COR-L47 (cell line): ENCODE data around the gene SPTB.

Source experiments
- DNase-seq: peaks from one replicate; lab custom pipeline; 2025; lab: John Stamatoyannopoulos, UW

Gene SPTB

GRCh38 chr14:64885559-64885958, 5.9 kb upstream of the SPTB start:
- DNase-seq = no peak

- DNase-seq = peak; percentile 67
Observed at GRCh38 chr14:64880221-64881121, 764 bp upstream of the SPTB start.

- DNase-seq = peak; percentile 48
Observed at GRCh38 chr14:64878837-64879634, 671 bp downstream of the SPTB start.

GRCh38 chr14:64877846-64878245, 1.9 kb downstream of the SPTB start:
- DNase-seq = no peak

- no peak for DNase-seq
Observed at GRCh38 chr14:64875350-64875749, 4.4 kb downstream of the SPTB start.

GRCh38 chr14:64873506-64874219, 6.0 kb downstream of the SPTB start:
- no peak for DNase-seq

- no peak for DNase-seq
Observed at GRCh38 chr14:64871344-64871743, 8.4 kb downstream of the SPTB start.

GRCh38 chr14:64870160-64870559, 9.5 kb downstream of the SPTB start:
- no peak for DNase-seq

- no peak for DNase-seq
Observed at GRCh38 chr14:64868841-64869240, 10.9 kb downstream of the SPTB start.

GRCh38 chr14:64868379-64868778, 11.3 kb downstream of the SPTB start:
- no peak for DNase-seq

GRCh38 chr14:64867182-64867581, 12.5 kb downstream of the SPTB start:
- DNase-seq = no peak

GRCh38 chr14:64865992-64866391, 13.7 kb downstream of the SPTB start:
- DNase-seq = no peak

GRCh38 chr14:64865109-64865508, 14.6 kb downstream of the SPTB start:
- DNase-seq = no peak

- no peak for DNase-seq
Observed at GRCh38 chr14:64864258-64864657, 15.4 kb downstream of the SPTB start.

GRCh38 chr14:64861916-64862315, 17.8 kb downstream of the SPTB start:
- no peak for DNase-seq

- no peak for DNase-seq
Observed at GRCh38 chr14:64860039-64860438, 19.7 kb downstream of the SPTB start.

- DNase-seq = no peak
Observed at GRCh38 chr14:64857979-64858744, 21.5 kb downstream of the SPTB start.

GRCh38 chr14:64856529-64857445, 22.9 kb downstream of the SPTB start:
- DNase-seq = no peak

GRCh38 chr14:64855721-64856528, 23.8 kb downstream of the SPTB start:
- no peak for DNase-seq
